Suprapubic skin (tissue), 4 donors: ENCODE results near the gene CRYBG3. TPM values are rescaled to one million over a fixed set of nuclear protein-coding genes. Genes with fewer than 3 reads are reported as not detected.

Experiments
- DNase-seq, 2 donors: peaks; one replicate each; pipeline ENCODE4 v3.0.0-alpha.2; 2019; ENCODE audit warnings: low spot score in 2 of 2
- H3K27ac ChIP-seq: fragments of 200-600 bp; sonication (generic); one replicate; pipeline ENCODE4 v1.5.1; 2019
- H3K27me3 ChIP-seq: fragments of 200-600 bp; sonication (generic); one replicate; pipeline ENCODE4 v1.5.1; 2019
- H3K36me3 ChIP-seq: fragments of 200-600 bp; sonication (generic); one replicate; pipeline ENCODE4 v1.5.1; 2019
- H3K4me1 ChIP-seq: fragments of 200-600 bp; sonication (generic); one replicate; pipeline ENCODE4 v1.5.1; 2019
- H3K4me3 ChIP-seq: fragments of 200-600 bp; sonication (generic); one replicate; pipeline ENCODE4 v1.5.1; 2019; ENCODE audit warnings: mild to moderate bottlenecking
- H3K9me3 ChIP-seq: fragments of 200-600 bp; sonication (generic); one replicate; pipeline ENCODE4 v1.5.1; 2019
- CTCF ChIP-seq, 2 donors: fragments of 200-600 bp in 1 of 2; fragments of 450-650 bp in 1 of 2; sonication (generic) in 1 of 2; IDR thresholded peaks; one replicate each; pipeline ENCODE4 v1.5.1; 2016 to 2019; ENCODE audit warnings: antibody characterized with exemption in 2 of 2, mild to moderate bottlenecking in 1 of 2, moderate library complexity in 1 of 2
- EP300 ChIP-seq: sonication (generic); formaldehyde crosslinking; IDR thresholded peaks from one replicate; pipeline ENCODE4 v1.6.1; 2017; ENCODE audit warnings: antibody characterized with exemption
- POLR2A ChIP-seq, 2 donors: fragments of 450-650 bp; IDR thresholded peaks; one replicate each; pipeline ENCODE4 v1.6.1; 2017; ENCODE audit warnings: antibody characterized with exemption in 2 of 2, mild to moderate bottlenecking in 2 of 2, moderate library complexity in 2 of 2
- POLR2AphosphoS5 ChIP-seq, 3 donors: sonication (generic); formaldehyde crosslinking; IDR thresholded peaks; one replicate each; pipeline ENCODE4 v1.6.1; 2017; ENCODE audit warnings: antibody characterized with exemption in 3 of 3
- WGBS: methylation state at CpG from one replicate; pipeline ENCODE4 v1.1.5; 2018; 5-methylcytosine and 5-hydroxymethylcytosine counted together
- total RNA-seq, 4 donors: library from RNA; depleted of rRNA; stranded (reverse); fragments of >200 nt; gene quantifications; one replicate each; pipeline ENCODE4 v1.1.0, GENCODE V29; 2016

CRYBG3 gene
- total RNA-seq, 4 donors from 2014 or later: 28.8 to 49.6 (median 33.3) TPM

- Histone ChIP-seq H3K4me1 (peaks cover 24% of the 10 kb centered on the region), H3K27me3 (no peaks in the 10 kb centered on the region), H3K4me3 (no peak overlapping the region), H3K27ac (no peak overlapping the region), H3K36me3 (peaks cover 4% of the 10 kb centered on the region), H3K9me3 (no peaks in the 10 kb centered on the region)
- 61% methylated on average over 3 of the region's 3 CpGs for WGBS
- DNase-seq: no peak
- TF ChIP-seq EP300 (no peak), POLR2AphosphoS5 (IDR thresholded peaks at IDR 0.05) (no peak), CTCF (IDR thresholded peaks at IDR 0.05) (no peak), POLR2A (IDR thresholded peaks at IDR 0.05) (no peak)
Measured at GRCh38 chr3:97838393-97838792, 16.6 kb downstream of the CRYBG3 start.

- no peaks in the 10 kb centered on the region for H3K9me3 ChIP-seq
- H3K27me3 ChIP-seq: no peaks in the 10 kb centered on the region
- DNase-seq: no peak
- peaks cover 4% of the 10 kb centered on the region for H3K36me3 ChIP-seq
- H3K27ac ChIP-seq: no peak overlapping the region
- no peak overlapping the region for H3K4me3 ChIP-seq
- H3K4me1 ChIP-seq: peaks cover 21% of the 10 kb centered on the region
- WGBS: 50% methylated on average over 2 of the region's 2 CpGs
- TF ChIP-seq POLR2AphosphoS5 (IDR thresholded peaks at IDR 0.05) (no peak), EP300 (no peak), POLR2A (IDR thresholded peaks at IDR 0.05) (no peak), CTCF (IDR thresholded peaks at IDR 0.05) (no peak)
Measured at GRCh38 chr3:97839944-97840343, 18.1 kb downstream of the CRYBG3 start.

- TF ChIP-seq POLR2AphosphoS5 (IDR thresholded peaks at IDR 0.05) (no peak), POLR2A (IDR thresholded peaks at IDR 0.05) (no peak), EP300 (no peak), CTCF (IDR thresholded peaks at IDR 0.05) (no peak)
- Histone ChIP-seq H3K36me3 (peaks cover 4% of the 10 kb centered on the region), H3K9me3 (no peaks in the 10 kb centered on the region), H3K4me3 (no peak overlapping the region), H3K27ac (no peak overlapping the region), H3K4me1 (peaks cover 21% of the 10 kb centered on the region), H3K27me3 (no peaks in the 10 kb centered on the region)
- 93% methylated on average over 8 of the region's 8 CpGs for WGBS
- DNase-seq: no peak
Measured at GRCh38 chr3:97841304-97841703, 19.5 kb downstream of the CRYBG3 start.

- H3K27ac ChIP-seq: no peak overlapping the region
- peaks cover 4% of the 10 kb centered on the region for H3K36me3 ChIP-seq
- no peak for DNase-seq
- H3K27me3 ChIP-seq: no peaks in the 10 kb centered on the region
- WGBS: 94% methylated on average over 3 of the region's 3 CpGs
- H3K4me1 ChIP-seq: peaks cover 21% of the 10 kb centered on the region
- TF ChIP-seq POLR2AphosphoS5 (IDR thresholded peaks at IDR 0.05): no peak
- TF ChIP-seq EP300: no peak
- TF ChIP-seq CTCF (IDR thresholded peaks at IDR 0.05): no peak
- no peak for TF ChIP-seq POLR2A (IDR thresholded peaks at IDR 0.05)
- no peaks in the 10 kb centered on the region for H3K9me3 ChIP-seq
- H3K4me3 ChIP-seq: no peak overlapping the region
Measured at GRCh38 chr3:97841956-97842355, 20.1 kb downstream of the CRYBG3 start.

GRCh38 chr3:97848779-97849178 is 27.0 kb downstream of the CRYBG3 start:
- TF ChIP-seq POLR2AphosphoS5 (IDR thresholded peaks at IDR 0.05): no peak
- TF ChIP-seq EP300: no peak
- no peak for TF ChIP-seq CTCF (IDR thresholded peaks at IDR 0.05)
- no peak for TF ChIP-seq POLR2A (IDR thresholded peaks at IDR 0.05)
- DNase-seq: no peak
- Histone ChIP-seq H3K36me3 (peaks cover 5% of the 10 kb centered on the region), H3K9me3 (no peaks in the 10 kb centered on the region), H3K27me3 (no peaks in the 10 kb centered on the region), H3K27ac (no peak overlapping the region), H3K4me3 (no peak overlapping the region), H3K4me1 (no peaks in the 10 kb centered on the region)
- 90% methylated on average over 3 of the region's 3 CpGs for WGBS
